ENCODE results near the gene HDHD5.

Gene HDHD5

GRCh38 chr22:17143101-17143500, 16.0 kb downstream of the HDHD5 start:
- Mint-ChIP-seq H3K27me3 (no peaks in the 10 kb centered on the region), H3K4me1 (peaks cover 2% of the 10 kb centered on the region), H3K9me3 (no peaks in the 10 kb centered on the region), H3K27ac (no peak overlapping the region), H3K36me3 (peaks cover 27% of the 10 kb centered on the region), H3K4me3 (no peak overlapping the region)
- no peak for ATAC-seq (ENCODE audit: low read depth)
- DNase-seq (ENCODE audit: low spot score in 2 of 2) = no peak

DNA sequence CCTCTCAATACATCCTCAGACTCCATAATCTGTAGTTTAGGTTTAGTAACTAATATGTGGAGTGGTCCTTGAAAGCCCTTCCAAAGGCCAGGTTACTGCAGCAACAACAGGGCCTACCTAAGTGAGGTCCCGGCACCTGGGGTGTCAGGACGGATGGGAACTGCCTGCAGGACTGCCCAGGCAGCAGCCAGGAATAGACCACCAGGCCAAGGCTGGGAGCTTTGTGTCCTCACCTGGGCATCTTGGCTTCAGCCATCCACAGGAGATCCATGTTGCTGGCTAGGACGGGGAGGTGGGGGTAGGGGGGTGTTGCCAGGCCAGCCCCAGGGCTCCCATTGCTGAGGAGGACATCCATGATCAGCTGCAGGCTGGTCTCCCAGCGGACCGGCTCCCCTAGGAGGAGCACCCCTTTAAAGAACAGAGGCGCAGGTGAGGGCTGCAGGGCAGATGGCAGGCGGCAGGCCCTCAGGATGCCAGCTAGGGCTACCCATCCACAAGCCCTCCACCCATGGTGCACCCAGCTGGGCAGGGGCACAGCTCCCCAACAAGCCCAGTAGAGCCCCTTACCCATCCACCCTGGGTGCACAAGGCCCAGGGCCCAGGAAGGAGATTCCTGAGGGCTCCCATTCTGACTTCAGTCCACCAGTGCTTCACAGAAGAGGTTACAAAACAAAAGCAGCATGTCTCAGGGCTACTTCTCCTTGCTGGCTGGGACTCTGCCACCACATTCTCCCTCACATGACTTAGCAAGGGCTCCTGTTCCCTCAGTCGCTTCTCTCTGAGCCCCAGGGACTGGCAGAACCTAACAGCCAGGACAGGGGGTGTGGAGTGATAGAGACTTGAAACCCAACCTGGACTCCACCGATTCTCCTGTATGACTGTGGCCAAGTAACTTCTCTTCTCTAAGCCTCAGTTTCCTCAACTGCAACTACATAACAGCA, 18.0 kb downstream of the HDHD5 start:
- Mint-ChIP-seq H3K27ac (no peak overlapping the region), H3K4me1 (no peaks in the 10 kb centered on the region), H3K27me3 (no peaks in the 10 kb centered on the region), H3K9me3 (no peaks in the 10 kb centered on the region), H3K4me3 (no peak overlapping the region), H3K36me3 (peaks cover 25% of the 10 kb centered on the region)
- DNase-seq (ENCODE audit: low spot score in 2 of 2) = no peak
- ATAC-seq (ENCODE audit: low read depth) = no peak

DNA sequence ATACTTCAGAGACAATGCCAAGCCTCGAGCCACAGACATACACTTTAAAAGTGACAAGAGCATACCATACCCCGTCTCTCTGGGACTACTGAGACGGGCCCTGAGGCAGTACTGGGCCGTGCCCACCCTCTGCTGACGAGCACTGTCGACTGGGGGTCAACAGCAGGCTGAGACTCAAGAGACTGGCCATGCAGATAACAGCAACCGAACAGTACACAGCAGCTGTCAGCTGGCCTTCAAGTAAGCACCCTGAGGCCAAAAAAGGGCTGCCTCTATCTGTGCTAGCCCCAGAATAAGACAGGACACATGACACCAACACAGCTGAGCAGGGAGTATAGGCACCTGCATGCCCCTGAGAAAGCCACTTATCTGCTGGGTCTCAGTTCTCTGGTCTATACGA, 19.1 kb downstream of the HDHD5 start:
- Mint-ChIP-seq H3K36me3 (peaks cover 28% of the 10 kb centered on the region), H3K27ac (no peak overlapping the region), H3K9me3 (no peaks in the 10 kb centered on the region)

GRCh38 chr22:17138513-17138912, 20.6 kb downstream of the HDHD5 start:
- Mint-ChIP-seq H3K27ac (no peak overlapping the region), H3K36me3 (peaks cover 28% of the 10 kb centered on the region)

More for the DNA sequence above, 19.1 kb downstream of the HDHD5 start:
- Mint-ChIP-seq H3K4me3 (no peak overlapping the region), H3K27me3 (no peaks in the 10 kb centered on the region), H3K4me1 (no peaks in the 10 kb centered on the region)
- no peak for ATAC-seq (ENCODE audit: low read depth)
- no peak for DNase-seq (ENCODE audit: low spot score in 2 of 2)

GRCh38 chr22:17137861-17138425, 21.1 kb downstream of the HDHD5 start:
- H3K4me1 Mint-ChIP-seq = no peaks in the 10 kb centered on the region
- H3K27me3 Mint-ChIP-seq = no peaks in the 10 kb centered on the region
- DNase-seq (ENCODE audit: low spot score in 2 of 2) = no peak
- H3K36me3 Mint-ChIP-seq = peaks cover 24% of the 10 kb centered on the region
- no peaks in the 10 kb centered on the region for H3K9me3 Mint-ChIP-seq
- no peak for ATAC-seq (ENCODE audit: low read depth)
- H3K27ac Mint-ChIP-seq = no peak overlapping the region
- no peak overlapping the region for H3K4me3 Mint-ChIP-seq

More at GRCh38 chr22:17138513-17138912, 20.6 kb downstream of the HDHD5 start:
- H3K9me3 Mint-ChIP-seq = no peaks in the 10 kb centered on the region
- DNase-seq (ENCODE audit: low spot score in 2 of 2) (no peak), ATAC-seq (ENCODE audit: low read depth) (no peak)
- H3K4me1 Mint-ChIP-seq = no peaks in the 10 kb centered on the region
- H3K27me3 Mint-ChIP-seq = no peaks in the 10 kb centered on the region
- no peak overlapping the region for H3K4me3 Mint-ChIP-seq

GRCh38 chr22:17137170-17137569, 21.9 kb downstream of the HDHD5 start:
- H3K4me3 Mint-ChIP-seq = no peak overlapping the region
- no peaks in the 10 kb centered on the region for H3K4me1 Mint-ChIP-seq
- H3K36me3 Mint-ChIP-seq = peaks cover 22% of the 10 kb centered on the region
- ATAC-seq (ENCODE audit: low read depth) = no peak
- DNase-seq (ENCODE audit: low spot score in 2 of 2) = no peak
- H3K9me3 Mint-ChIP-seq = no peaks in the 10 kb centered on the region
- H3K27me3 Mint-ChIP-seq = no peaks in the 10 kb centered on the region
- no peak overlapping the region for H3K27ac Mint-ChIP-seq

- DNase-seq (ENCODE audit: low spot score in 2 of 2) (no peak), ATAC-seq (ENCODE audit: low read depth) (no peak)
- peaks cover 16% of the 10 kb centered on the region for H3K36me3 Mint-ChIP-seq
- H3K9me3 Mint-ChIP-seq = no peaks in the 10 kb centered on the region
- H3K27ac Mint-ChIP-seq = no peak overlapping the region
- H3K4me1 Mint-ChIP-seq = no peaks in the 10 kb centered on the region
- no peak overlapping the region for H3K4me3 Mint-ChIP-seq
- no peaks in the 10 kb centered on the region for H3K27me3 Mint-ChIP-seq
Observed at GRCh38 chr22:17135153-17135760, 23.8 kb downstream of the HDHD5 start.

GRCh38 chr22:17133137-17133536, 25.9 kb downstream of the HDHD5 start:
- Mint-ChIP-seq H3K27me3 (no peaks in the 10 kb centered on the region), H3K27ac (no peak overlapping the region), H3K36me3 (peaks cover 14% of the 10 kb centered on the region), H3K9me3 (no peaks in the 10 kb centered on the region), H3K4me1 (no peaks in the 10 kb centered on the region), H3K4me3 (no peak overlapping the region)
- DNase-seq (ENCODE audit: low spot score in 2 of 2) (no peak), ATAC-seq (ENCODE audit: low read depth) (no peak)

GRCh38 chr22:17132112-17132511, 27.0 kb downstream of the HDHD5 start:
- no peak overlapping the region for H3K27ac Mint-ChIP-seq
- no peaks in the 10 kb centered on the region for H3K27me3 Mint-ChIP-seq
- H3K36me3 Mint-ChIP-seq = peaks cover 11% of the 10 kb centered on the region
- DNase-seq (ENCODE audit: low spot score in 2 of 2) = no peak
- no peak for ATAC-seq (ENCODE audit: low read depth)
- H3K4me1 Mint-ChIP-seq = no peaks in the 10 kb centered on the region
- H3K9me3 Mint-ChIP-seq = no peaks in the 10 kb centered on the region
- no peak overlapping the region for H3K4me3 Mint-ChIP-seq

- Mint-ChIP-seq H3K27me3 (no peaks in the 10 kb centered on the region), H3K4me1 (no peaks in the 10 kb centered on the region), H3K36me3 (peaks cover 8% of the 10 kb centered on the region), H3K4me3 (no peak overlapping the region), H3K27ac (no peak overlapping the region), H3K9me3 (no peaks in the 10 kb centered on the region)
- DNase-seq (ENCODE audit: low spot score in 2 of 2) (no peak), ATAC-seq (ENCODE audit: low read depth) (no peak)
Observed at GRCh38 chr22:17131686-17132085, 27.4 kb downstream of the HDHD5 start.

GRCh38 chr22:17130199-17130598, 28.9 kb downstream of the HDHD5 start:
- Mint-ChIP-seq H3K27me3 (no peaks in the 10 kb centered on the region), H3K36me3 (peaks cover 6% of the 10 kb centered on the region), H3K27ac (no peak overlapping the region), H3K4me1 (no peaks in the 10 kb centered on the region), H3K9me3 (no peaks in the 10 kb centered on the region), H3K4me3 (no peak overlapping the region)
- no peak for ATAC-seq (ENCODE audit: low read depth)
- no peak for DNase-seq (ENCODE audit: low spot score in 2 of 2)

DNA sequence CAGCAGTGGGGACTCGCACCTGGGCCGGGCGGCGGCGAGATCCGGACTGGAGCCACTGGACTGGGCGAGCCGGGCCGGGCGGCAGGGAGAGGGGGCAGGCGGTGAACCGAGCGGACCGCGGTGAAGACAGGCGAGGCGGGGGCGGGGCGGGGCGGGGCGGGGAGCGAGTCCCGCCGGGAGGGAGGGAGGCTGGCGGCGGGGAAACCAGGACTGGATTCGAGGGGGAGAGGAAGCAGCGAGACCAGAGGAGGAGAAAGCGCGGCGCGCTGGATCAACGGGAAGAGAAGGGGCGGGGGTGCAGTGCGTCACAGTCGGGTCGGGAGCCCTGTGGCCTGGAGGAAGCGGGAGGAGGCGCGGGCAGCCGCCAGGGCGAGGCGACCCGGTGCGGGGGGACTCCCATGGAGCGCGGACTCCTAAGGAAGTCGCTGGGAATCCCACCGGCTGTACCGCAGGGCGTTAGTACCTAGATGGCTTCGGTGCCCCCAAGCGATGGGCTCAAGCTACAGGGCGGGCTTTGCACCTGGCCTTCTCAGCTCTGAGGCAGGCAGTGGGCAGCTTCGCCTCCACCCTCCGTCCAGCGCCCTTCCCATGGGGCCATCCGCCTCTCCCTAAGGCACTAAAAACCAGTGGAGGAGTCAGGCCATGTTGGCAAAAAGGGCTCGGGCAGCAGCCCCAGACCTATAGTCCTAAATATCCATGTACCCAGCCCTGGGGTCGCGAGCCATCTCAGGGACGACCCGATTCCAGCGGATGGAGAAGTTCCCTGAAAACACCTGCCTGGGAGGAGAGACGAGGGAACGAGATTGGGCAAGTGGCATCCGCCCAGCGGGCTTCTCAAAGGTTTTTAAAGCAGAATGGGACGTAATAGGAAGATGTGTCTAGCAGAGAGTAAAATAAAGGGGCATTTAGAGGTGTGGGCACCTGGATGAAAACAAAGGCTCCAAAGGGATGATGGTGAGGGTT, 37.6 kb downstream of the HDHD5 start, which contains the start of gene TMEM121B:
Gene TMEM121B (minus strand): TSS at position 128 of the 963 bp plus-strand sequence. CDS start 233 bp downstream, outside the sequence.
- Mint-ChIP-seq H3K4me3 (peak within 1 kb of the TSS; percentile 57), H3K4me1 (peaks cover 23% of the 10 kb centered on the region), H3K9me3 (no peaks in the 10 kb centered on the region), H3K27me3 (peaks cover 12% of the 10 kb centered on the region), H3K27ac (no peak within 1 kb of the TSS), H3K36me3 (no peaks in the 10 kb centered on the region)
- no peak for ATAC-seq (ENCODE audit: low read depth)
- DNase-seq (ENCODE audit: low spot score in 2 of 2) = no peak

GRCh38 chr22:17120711-17121232, 38.3 kb downstream of the HDHD5 start:
- Mint-ChIP-seq H3K9me3 (no peaks in the 10 kb centered on the region), H3K36me3 (no peaks in the 10 kb centered on the region), H3K27me3 (peaks cover 12% of the 10 kb centered on the region), H3K27ac (no peak overlapping the region), H3K4me3 (no peak overlapping the region), H3K4me1 (peaks cover 25% of the 10 kb centered on the region)
- ATAC-seq (ENCODE audit: low read depth) = peak; percentile 51
- DNase-seq (ENCODE audit: low spot score in 2 of 2) = peak in 1 of 2 donors; percentile 18
